Peyer's patch (tissue), 4 donors: ENCODE measurements around the gene CHAT. TPM values are rescaled to one million over a fixed set of nuclear protein-coding genes. Genes with fewer than 3 reads are reported as not detected.
A peak's percentile ranks its signal among the peaks of the same experiment; 100 is the strongest.

ENCODE experiments used
- DNase-seq, 3 donors: peaks; one replicate each; pipeline ENCODE4 v3.0.0-alpha.2; 2017 to 2019
- H3K27ac ChIP-seq, 4 donors: fragments of 200-600 bp; sonication (generic); one replicate each; pipeline ENCODE4 v1.5.1; 2016 to 2019
- H3K27me3 ChIP-seq, 2 donors: fragments of 200-600 bp; sonication (generic); one replicate each; pipeline ENCODE4 v1.5.1; 2019
- H3K36me3 ChIP-seq, 3 donors: fragments of 200-600 bp; sonication (generic); one replicate each; pipeline ENCODE4 v1.5.1; 2016 to 2019
- H3K4me1 ChIP-seq, 4 donors: fragments of 200-600 bp; sonication (generic); one replicate each; pipeline ENCODE4 v1.5.1; 2016 to 2019
- H3K4me3 ChIP-seq, 4 donors: fragments of 200-600 bp; sonication (generic); 1 replicate in 3 of 4; 2 replicates in 1 of 4; pipeline ENCODE4 v1.5.1; 2016 to 2019; ENCODE audit warnings: mild to moderate bottlenecking in 1 of 4
- H3K9me3 ChIP-seq, 4 donors: fragments of 200-600 bp; sonication (generic); one replicate each; pipeline ENCODE4 v1.5.1; 2016 to 2019; ENCODE audit warnings: mild to moderate bottlenecking in 1 of 4
- POLR2A ChIP-seq, 2 donors: fragments of 450-650 bp; IDR thresholded peaks; one replicate each; pipeline ENCODE4 v1.5.1; 2017; ENCODE audit warnings: antibody characterized with exemption in 2 of 2, mild to moderate bottlenecking in 2 of 2, moderate library complexity in 2 of 2
- total RNA-seq, 4 donors: library from RNA; depleted of rRNA; stranded (reverse); fragments of >200 nt; gene quantifications; one replicate each; pipeline ENCODE4 v1.1.0, GENCODE V29; 2016
- TF ChIP-seq, protein P1 (sequence below), 6 experiments: fragments of 450-650 bp in 4 of 6; fragments of 200-600 bp in 2 of 6; sonication (generic) in 1 of 6; IDR thresholded peaks; one replicate each; pipeline ENCODE4 v1.5.1; 2017 to 2019; ENCODE audit warnings: antibody characterized with exemption in 6 of 6, mild to moderate bottlenecking in 3 of 6, moderate library complexity in 1 of 6

The CHAT gene
- total RNA-seq, 4 donors from 2014 or later: 2.1 to 3.8 (median 3.4) TPM; not detected in 1

DNA sequence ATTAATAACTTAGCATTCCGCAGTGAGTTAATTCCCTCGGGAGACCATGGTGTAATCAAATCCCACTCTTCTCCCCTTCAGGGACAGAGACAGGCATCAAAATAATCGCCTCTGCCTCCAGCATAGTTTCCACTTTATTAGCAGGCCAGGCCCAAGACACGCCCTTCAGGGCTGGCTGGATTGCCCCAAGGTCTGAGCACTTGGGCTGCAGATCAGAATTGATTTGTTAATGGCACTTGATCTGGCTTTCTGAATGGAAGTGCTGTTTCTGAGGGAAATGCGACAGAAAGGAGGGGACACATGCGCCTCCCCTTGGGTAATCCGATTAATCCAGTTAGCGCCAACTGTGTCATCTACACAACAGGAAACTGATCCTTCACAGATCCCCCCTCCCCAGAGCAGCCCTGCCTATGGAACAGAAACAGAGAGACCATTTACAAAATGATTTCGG is 15.6 kb downstream of the CHAT start:
- no peaks in the 10 kb centered on the region for H3K4me1 ChIP-seq
- no peak overlapping the region for H3K27ac ChIP-seq
- H3K36me3 ChIP-seq: no peaks in the 10 kb centered on the region
- TF ChIP-seq, protein P1, sequence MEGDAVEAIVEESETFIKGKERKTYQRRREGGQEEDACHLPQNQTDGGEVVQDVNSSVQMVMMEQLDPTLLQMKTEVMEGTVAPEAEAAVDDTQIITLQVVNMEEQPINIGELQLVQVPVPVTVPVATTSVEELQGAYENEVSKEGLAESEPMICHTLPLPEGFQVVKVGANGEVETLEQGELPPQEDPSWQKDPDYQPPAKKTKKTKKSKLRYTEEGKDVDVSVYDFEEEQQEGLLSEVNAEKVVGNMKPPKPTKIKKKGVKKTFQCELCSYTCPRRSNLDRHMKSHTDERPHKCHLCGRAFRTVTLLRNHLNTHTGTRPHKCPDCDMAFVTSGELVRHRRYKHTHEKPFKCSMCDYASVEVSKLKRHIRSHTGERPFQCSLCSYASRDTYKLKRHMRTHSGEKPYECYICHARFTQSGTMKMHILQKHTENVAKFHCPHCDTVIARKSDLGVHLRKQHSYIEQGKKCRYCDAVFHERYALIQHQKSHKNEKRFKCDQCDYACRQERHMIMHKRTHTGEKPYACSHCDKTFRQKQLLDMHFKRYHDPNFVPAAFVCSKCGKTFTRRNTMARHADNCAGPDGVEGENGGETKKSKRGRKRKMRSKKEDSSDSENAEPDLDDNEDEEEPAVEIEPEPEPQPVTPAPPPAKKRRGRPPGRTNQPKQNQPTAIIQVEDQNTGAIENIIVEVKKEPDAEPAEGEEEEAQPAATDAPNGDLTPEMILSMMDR (IDR thresholded peaks at IDR 0.05): no peak
- no peak for TF ChIP-seq POLR2A (IDR thresholded peaks at IDR 0.05)
- H3K9me3 ChIP-seq: no peaks in the 10 kb centered on the region
- H3K27me3 ChIP-seq: no peaks in the 10 kb centered on the region
- peak in 1 of 3 donors; percentile 3 for DNase-seq
- no peak overlapping the region for H3K4me3 ChIP-seq

DNA sequence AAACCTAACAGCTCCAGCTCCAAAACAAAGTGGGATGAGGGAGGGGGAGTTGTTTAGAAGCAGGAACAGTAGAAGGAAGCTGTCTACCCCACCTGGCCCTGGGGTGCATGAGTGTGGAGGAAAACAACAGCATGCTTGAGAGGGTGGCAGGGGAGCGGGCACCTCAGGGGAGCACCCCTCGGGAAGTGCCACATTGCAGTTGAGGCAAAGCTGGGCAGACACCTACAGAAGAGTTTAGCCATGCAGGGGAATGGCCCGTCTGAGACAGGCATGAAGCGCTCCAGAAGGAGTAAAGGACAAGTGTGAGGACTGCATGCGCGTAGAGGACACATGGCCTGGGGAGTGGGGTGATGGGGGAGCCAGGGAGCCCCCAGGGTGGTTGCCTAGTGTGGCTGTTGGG is 18.1 kb downstream of the CHAT start:
- H3K36me3 ChIP-seq: no peaks in the 10 kb centered on the region
- no peaks in the 10 kb centered on the region for H3K9me3 ChIP-seq
- H3K27me3 ChIP-seq: no peaks in the 10 kb centered on the region
- H3K4me1 ChIP-seq: no peaks in the 10 kb centered on the region
- TF ChIP-seq, protein P1 (IDR thresholded peaks at IDR 0.05): no peak
- TF ChIP-seq POLR2A (IDR thresholded peaks at IDR 0.05): no peak
- no peak overlapping the region for H3K4me3 ChIP-seq
- peak in 2 of 3 donors; percentile 9 to 21 for DNase-seq
- H3K27ac ChIP-seq: no peak overlapping the region

DNA sequence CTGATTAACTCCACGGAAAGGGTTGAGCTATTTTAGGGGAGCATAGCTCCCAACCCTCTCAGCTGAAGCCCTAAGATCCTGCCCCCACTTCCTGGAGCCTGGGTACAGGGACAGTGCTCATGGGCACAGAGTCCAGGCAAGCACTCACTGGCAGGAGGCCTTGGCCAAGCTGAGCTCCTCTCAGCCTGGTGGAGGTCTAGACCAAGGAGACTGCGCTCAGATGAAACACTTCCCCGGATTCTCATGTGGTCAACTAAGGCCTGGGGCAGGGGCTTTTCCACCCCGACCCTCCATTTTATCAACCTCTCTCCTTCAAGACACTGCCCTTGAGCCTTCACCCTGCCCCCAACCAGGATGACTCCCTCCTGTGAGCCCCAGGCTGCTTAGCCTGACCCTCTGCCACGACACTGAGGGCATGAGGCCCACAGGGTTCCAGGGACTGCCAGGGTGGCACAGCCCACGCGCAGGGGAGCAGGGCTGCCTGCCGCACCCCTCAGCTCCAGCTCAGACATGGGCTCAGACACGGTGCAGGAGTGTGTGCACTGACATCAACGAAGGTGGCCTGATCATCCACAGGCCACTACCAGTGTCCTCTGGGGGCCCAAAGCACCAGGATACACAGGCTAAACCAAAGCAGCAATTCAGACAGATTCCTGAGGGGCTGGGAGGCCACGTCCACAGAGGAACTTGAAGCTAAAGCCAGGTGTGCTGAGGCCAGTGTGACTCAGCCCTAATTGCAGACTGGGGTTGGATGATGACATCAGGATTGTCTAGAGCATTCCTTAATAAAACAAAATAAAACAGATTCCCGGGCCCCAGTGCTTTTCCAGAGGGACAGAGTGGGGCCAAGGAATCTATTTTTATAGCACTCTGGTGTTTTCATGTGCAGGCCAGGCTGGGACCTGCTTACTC is 18.8 kb downstream of the CHAT start:
- H3K27ac ChIP-seq: no peak overlapping the region

DNA sequence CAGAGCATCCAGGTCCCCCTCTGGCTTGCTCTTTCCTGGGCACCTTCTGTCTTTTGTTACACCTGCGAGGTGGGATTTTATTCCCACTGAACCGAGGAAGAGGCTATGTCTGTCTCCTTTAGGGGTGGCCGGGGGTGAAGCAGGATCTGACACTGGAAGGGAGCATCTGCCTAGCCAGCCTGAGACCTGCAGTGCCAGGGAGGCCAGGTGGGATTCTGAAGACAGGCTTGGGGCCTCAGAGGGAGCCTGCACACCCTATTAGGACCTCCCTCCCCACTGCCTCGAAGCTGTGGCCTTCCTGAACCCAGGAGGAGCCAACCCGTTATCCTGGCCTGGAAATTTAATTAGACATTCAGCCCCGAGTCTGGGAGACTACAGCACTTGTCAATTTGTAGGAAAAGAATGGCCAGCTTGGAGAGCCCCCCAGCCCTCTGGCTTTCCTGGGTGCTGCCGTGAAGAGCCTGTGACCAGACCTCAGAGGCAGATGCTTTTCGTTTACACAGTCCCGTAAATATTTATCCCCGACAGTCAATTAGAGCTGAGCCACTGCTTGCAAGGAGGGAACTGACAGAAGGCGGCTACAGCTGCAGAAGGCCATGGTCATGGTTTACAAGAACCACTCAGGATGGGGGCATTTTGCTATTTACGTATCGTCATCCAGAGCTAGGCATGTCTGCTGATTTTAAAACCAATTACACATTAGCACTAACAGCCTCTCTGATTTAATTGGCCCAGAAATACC is 19.7 kb downstream of the CHAT start:
- H3K27ac ChIP-seq: no peak overlapping the region
- TF ChIP-seq POLR2A (IDR thresholded peaks at IDR 0.05): no peak
- TF ChIP-seq, protein P1 (IDR thresholded peaks at IDR 0.05): no peak

More for the DNA sequence above, 18.8 kb downstream of the CHAT start:
- no peak for TF ChIP-seq POLR2A (IDR thresholded peaks at IDR 0.05)
- TF ChIP-seq, protein P1 (IDR thresholded peaks at IDR 0.05): no peak
- Histone ChIP-seq H3K4me3 (no peak overlapping the region), H3K9me3 (no peaks in the 10 kb centered on the region), H3K4me1 (no peaks in the 10 kb centered on the region), H3K27me3 (no peaks in the 10 kb centered on the region), H3K36me3 (no peaks in the 10 kb centered on the region)
- peak in 2 of 3 donors; percentile 22 to 32 for DNase-seq

DNA sequence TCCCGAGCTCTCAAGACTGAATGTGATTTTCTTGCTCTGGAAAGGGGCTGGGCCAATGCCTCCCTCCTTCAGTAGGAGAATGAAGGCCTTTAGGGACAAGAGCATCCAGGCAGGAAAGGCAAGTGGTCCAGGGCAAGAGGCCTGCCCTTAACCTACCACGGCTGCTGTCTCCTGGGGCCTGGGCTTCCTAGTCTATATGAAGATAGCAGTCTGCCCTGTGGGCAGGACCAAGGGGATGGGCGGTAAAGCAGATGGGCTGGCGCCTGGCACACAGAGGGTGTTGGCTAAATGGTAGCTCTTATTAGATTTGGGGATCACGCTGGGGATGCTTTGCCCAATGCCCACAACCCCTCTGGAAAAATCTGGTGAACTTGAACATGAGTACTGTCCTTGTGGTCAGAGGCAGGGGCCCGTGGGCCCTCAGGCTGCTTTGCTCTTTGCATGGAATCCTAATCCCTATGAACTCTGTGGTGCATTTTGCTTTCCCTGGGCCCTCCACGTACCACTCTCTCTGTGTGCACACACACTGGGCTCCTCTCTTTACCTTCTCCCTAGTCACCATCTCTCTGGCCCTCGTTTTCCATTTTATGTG is 20.3 kb downstream of the CHAT start:
- Histone ChIP-seq H3K9me3 (no peaks in the 10 kb centered on the region), H3K4me1 (no peaks in the 10 kb centered on the region), H3K4me3 (no peak overlapping the region), H3K27me3 (no peaks in the 10 kb centered on the region), H3K36me3 (no peaks in the 10 kb centered on the region), H3K27ac (no peak overlapping the region)
- peak in 2 of 3 donors; percentile 38 to 44 for DNase-seq
- no peak for TF ChIP-seq POLR2A (IDR thresholded peaks at IDR 0.05)
- TF ChIP-seq, protein P1 (IDR thresholded peaks at IDR 0.05): no peak

More for the DNA sequence above, 19.7 kb downstream of the CHAT start:
- peak in 2 of 3 donors; percentile 15 to 20 for DNase-seq
- H3K9me3 ChIP-seq: no peaks in the 10 kb centered on the region
- H3K4me3 ChIP-seq: no peak overlapping the region
- no peaks in the 10 kb centered on the region for H3K36me3 ChIP-seq
- H3K4me1 ChIP-seq: no peaks in the 10 kb centered on the region
- no peaks in the 10 kb centered on the region for H3K27me3 ChIP-seq
